ENCODE measurements around the gene ABCA6.

- TF ChIP-seq EP300 (IDR thresholded peaks at IDR 0.05) (no peak), CTCF (IDR thresholded peaks at IDR 0.05) (no peak)
Observed at GRCh38 chr17:69056179-69056823, 85.4 kb downstream of the ABCA6 start.
